ENCODE data around the gene MRPL45.

Gene MRPL45

GRCh38 chr17:38324772-38325171 lies 27.8 kb downstream of the MRPL45 start:
- no peak for DNase-seq (ENCODE audit: low read depth in 2 of 2, low spot score in 1 of 2)

- DNase-seq (ENCODE audit: low read depth in 2 of 2, low spot score in 1 of 2): no peak
Measured at GRCh38 chr17:38325221-38325851, 28.4 kb downstream of the MRPL45 start.

DNA sequence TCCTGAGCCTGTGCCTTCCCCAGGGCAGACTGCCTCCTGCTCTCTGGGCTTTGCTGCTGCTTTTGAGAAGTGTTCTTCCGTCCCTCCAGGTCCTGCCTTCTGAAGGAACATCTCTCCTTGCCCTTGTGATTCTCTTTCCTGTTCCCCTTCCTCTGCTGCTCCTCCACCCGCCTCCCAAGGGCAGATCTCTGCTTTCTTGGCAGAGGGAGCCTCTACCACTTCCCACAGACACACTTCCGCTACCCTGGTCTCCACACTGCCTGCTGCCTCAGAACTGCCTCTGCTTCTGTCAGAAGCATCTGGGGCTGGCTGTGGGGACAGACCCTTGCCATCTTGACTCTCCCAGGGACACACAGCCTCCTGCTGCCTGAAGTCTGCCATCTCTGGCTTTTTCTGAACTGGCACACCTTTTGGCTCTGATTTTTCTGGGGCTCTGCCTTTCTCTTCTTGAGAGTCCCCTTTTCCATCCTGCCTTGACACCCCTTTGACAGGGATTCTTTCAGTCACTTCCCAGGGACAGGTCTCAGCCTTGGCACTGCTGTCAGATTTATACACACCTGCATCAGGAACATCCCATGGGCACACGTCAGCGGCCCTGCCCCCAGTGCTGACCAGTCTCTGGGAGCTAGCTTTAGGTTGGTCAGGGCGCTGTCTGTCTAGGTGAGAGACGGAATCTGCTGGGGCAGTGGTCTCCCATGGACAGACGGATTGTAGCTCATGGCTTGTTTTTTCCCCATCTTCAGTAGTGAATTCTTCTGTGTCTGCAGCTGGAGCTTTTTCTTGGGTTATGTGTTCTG lies 30.2 kb downstream of the MRPL45 start:
- DNase-seq (ENCODE audit: low read depth in 2 of 2, low spot score in 1 of 2): no peak

DNA sequence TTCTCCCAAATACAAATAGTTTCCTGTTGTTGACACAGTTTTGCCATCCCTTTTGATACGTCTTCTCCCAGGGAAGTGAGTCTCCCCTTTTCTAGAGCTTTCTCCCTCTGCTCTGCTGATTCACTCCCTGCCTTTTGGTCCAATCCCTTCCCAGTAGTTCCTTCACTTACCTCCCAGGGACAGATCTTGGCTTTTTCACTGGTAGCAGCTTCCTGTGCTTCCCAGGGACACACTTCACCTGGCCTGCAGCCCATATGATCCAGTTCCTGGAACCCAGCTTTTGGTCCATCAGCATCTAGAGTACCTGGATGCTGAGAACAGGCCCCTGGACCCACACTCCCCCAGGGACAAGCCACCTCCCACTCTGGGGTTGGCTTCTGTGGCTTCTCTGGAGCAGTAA lies 31.0 kb downstream of the MRPL45 start:
- no peak for DNase-seq (ENCODE audit: low read depth in 2 of 2, low spot score in 1 of 2)

DNA sequence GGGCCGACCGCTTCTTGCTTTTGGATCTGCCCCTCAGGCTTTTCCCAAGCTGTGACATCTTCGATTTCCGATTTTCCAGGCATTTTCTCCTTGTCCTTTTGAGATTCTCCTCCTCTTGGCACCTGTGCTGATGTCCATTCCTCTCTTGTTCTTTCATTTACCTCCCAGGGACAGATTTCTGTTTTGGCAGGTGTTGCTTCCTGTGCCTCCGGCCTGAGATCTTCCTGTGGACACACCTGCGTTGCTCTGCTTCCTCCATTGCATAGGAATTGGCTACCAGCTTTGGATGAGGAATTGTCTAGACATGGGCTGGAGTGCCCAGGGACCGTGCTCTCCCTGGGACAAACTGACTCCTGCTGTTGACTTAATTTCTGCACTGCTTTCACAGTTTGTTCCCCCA lies 31.7 kb downstream of the MRPL45 start:
- no peak for DNase-seq (ENCODE audit: low read depth in 2 of 2, low spot score in 1 of 2)

- no peak for DNase-seq (ENCODE audit: low read depth in 2 of 2, low spot score in 1 of 2)
Measured at GRCh38 chr17:38329284-38329683, 32.3 kb downstream of the MRPL45 start.

DNA sequence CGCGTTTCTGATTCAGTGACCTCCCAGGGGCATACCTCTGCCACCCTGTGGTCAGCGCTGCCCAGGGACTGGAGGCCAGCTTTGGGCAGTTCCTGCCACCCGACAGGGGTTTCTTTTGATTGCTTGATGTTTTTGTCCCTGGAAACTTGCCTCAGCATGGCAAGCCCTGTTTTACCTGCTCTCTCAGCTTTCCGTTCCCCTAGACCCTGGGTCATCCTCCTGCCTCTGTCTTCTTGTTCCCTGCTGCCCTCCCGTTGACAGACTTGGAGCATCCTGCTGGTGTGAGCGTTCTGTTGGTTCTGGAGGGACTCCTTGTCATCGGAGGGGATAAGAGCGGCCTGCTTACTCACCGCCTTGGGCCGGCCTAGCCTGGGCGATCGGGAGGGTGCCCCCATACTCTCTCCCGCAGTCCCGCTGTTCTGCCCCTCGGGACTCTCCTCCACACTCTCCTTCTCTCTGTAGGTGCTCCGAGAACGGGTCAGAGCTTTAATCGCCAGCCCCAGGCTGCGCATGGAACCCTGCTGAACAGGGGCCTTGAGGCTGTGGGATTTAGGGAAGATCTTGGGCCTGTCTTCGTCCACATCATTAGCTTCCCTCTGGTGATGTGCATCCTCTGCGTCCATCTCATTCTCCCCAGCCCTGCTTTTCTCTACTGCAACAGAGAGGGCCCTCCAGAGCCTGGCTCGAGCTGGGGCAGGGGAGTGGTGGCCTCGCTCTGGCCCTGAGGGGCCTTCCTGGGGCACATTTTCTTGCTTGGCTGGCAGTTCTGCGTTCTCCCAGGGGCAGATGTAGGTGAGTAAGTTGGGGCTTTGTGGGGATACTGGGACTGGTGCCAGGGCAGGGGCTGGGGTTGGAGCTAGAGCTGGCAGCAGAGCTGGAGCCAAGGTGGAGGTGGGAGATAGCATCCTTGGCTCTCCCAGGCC lies 33.1 kb downstream of the MRPL45 start:
- no peak for DNase-seq (ENCODE audit: low read depth in 2 of 2, low spot score in 1 of 2)

DNA sequence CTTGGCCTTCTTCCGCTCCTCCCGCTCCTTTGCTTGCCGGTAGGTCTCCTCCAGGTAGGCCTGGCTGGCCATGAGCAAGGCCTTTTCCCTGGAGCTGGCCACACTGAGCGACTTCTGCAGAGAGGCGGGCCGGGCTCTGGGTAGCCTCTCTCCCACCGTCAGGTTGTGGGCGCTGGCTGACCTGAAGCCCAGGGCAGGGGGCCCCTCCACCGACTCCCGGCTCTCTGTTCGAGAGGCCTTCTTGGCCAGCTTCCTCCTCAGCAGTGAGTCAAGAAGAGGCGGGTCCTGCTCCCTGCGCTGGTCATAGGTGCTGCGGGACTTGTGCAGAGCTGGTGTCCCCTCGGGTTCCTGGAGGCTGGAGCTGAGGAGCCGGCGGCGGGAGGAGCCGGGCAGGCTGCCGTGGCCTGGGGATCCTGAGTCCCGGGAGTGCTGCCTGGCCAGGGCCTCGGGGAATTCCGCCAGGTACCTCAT lies 34.0 kb downstream of the MRPL45 start:
- no peak for DNase-seq (ENCODE audit: low read depth in 2 of 2, low spot score in 1 of 2)

GRCh38 chr17:38332735-38333134 lies 35.8 kb downstream of the MRPL45 start:
- no peak for DNase-seq (ENCODE audit: low read depth in 2 of 2, low spot score in 1 of 2)

GRCh38 chr17:38333635-38334295 lies 36.8 kb downstream of the MRPL45 start:
- no peak for DNase-seq (ENCODE audit: low read depth in 2 of 2, low spot score in 1 of 2)

- no peak for DNase-seq (ENCODE audit: low read depth in 2 of 2, low spot score in 1 of 2)
Measured at GRCh38 chr17:38334480-38335364, 37.8 kb downstream of the MRPL45 start.

GRCh38 chr17:38336838-38337237 lies 39.9 kb downstream of the MRPL45 start:
- no peak for DNase-seq (ENCODE audit: low read depth in 2 of 2, low spot score in 1 of 2)

GRCh38 chr17:38338053-38338452 lies 41.1 kb downstream of the MRPL45 start:
- no peak for DNase-seq (ENCODE audit: low read depth in 2 of 2, low spot score in 1 of 2)

GRCh38 chr17:38338535-38338934 lies 41.6 kb downstream of the MRPL45 start:
- DNase-seq (ENCODE audit: low read depth in 2 of 2, low spot score in 1 of 2): no peak

DNA sequence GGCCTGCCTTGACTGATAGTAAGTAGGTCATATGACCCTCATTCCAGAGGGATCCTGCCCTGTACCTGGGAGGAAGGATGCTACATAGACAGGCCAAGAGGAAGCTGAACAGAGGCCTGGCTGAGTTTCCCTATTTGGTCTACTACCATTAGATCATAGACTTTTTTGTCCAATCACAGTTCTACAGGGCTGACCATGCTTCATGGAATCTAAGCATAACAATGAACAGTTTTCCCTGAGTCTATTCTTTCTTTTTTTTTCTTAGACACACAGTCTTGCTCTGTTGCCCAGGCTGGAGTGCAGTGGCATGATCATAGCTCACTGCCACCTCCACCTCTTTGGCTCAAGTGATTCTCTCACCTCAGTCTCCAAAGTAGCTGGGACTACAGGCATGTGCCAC lies 42.9 kb downstream of the MRPL45 start:
- DNase-seq (ENCODE audit: low read depth in 2 of 2, low spot score in 1 of 2): no peak

GRCh38 chr17:38341035-38341721 lies 44.2 kb downstream of the MRPL45 start:
- DNase-seq (ENCODE audit: low read depth in 2 of 2, low spot score in 1 of 2): no peak

DNA sequence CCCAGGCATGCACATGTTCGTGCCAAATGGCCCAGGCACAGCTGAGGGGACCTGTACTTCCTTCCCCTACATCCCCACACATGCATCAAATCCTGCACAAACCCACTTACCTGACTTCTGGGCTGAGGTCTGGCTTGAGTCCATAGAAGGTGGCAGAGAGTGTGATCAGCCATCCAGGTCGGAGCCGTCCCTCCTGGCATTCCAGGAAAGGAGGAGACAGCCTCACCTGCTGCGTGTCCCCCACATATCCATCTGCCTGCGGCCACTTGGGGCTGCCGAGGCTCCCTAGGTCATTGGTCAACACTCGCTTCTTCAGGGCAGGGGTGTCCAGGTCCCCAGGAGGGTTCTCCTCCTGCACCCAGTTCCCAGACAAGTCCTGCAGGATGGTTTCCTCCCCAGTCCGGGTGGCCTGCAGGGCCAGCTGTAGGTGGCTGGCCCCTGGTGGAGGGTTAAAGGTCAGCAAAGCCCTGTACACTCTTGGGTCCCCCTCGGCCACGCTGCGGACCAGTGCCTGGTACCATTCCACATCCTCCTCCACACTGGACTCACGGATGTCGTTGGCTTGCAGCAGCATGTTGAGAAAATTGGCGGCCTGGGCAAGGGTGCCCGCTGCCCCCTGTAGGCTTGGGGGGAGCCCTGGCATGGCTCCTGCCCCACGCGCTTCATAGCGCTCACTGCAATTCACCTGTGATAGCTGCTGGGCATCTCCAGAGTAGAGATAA lies 46.1 kb downstream of the MRPL45 start:
- no peak for DNase-seq (ENCODE audit: low read depth in 2 of 2, low spot score in 1 of 2)

DNA sequence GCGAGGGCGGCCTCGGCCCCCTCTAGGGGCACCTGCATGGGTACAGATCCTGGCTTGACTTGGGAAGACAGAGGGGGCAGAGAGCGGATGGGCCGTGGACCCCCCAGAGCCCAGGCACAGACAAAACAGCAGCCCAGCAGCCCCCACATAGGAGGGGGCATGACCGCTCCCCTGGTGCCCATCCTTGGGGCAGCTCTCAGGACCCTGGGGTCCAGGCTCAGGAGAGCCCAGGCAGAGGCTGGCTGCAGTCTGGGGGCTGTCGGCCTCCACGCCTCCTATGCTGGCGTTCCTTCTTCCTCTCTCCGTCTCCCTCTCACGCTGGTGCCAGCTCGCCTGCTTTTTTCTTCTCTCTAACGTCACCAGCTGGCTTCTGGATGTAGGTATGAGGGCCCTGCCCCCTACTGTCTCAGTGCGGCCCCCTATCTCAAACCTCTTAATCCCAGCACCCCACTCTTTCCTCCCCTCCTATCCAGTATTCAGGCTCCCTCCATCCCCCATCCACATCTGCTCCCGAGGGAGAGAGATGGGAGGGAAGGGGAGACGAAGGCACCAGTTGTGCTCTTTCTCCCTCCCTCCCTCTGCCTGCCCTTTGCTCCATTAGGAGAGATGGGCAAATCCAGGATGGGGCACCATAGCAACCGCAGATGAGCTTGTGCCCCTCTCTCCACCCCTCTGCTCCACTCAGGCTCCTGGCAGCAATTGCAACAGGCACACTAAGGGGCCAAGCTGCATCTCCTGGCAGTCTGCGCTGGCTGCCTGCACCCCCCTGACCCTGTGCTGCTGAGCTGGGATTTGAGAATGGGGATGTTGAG lies 46.8 kb downstream of the MRPL45 start, which contains the start of gene GPR179:
Gene GPR179 (minus strand): TSS at position 349 of the 812 bp plus-strand sequence. CDS start 167 bp downstream, at position 182.
- DNase-seq (ENCODE audit: low read depth in 2 of 2, low spot score in 1 of 2): no peak

Measured in stimulated activated CD8-positive, alpha-beta memory T cell treated with anti-CD3 and anti-CD28 coated beads, Interleukin-4, amount 100 ng/mL, for 4 hours (primary cell).